Measurements from ENCODE around the gene CFAP20.

- TF ChIP-seq EZH2 (IDR thresholded peaks at IDR 0.05; ENCODE audit: borderline replicate concordance) = no peak
- no peak for TF ChIP-seq CTCF (IDR thresholded peaks at IDR 0.05; ENCODE audit: poor library complexity)
- TF ChIP-seq EZH2phosphoT487 (IDR thresholded peaks at IDR 0.05; ENCODE audit: low read depth, severe bottlenecking, unreplicated experiment) = no peak
Measured at GRCh38 chr16:58148526-58148925, 19.3 kb upstream of the CFAP20 start.
